Measurements from ENCODE around the gene GRIK4. TPM values are rescaled to one million over a fixed set of nuclear protein-coding genes. Genes with fewer than 3 reads are reported as not detected.
"Not testable (repeated sequence)": the region's sequence is repeated elsewhere in the genome, so short reads cannot be mapped to it uniquely, and the experiment has no call there.

The GRIK4 gene
- total RNA-seq, 2 experiments from 2014 or later = not detected

DNA sequence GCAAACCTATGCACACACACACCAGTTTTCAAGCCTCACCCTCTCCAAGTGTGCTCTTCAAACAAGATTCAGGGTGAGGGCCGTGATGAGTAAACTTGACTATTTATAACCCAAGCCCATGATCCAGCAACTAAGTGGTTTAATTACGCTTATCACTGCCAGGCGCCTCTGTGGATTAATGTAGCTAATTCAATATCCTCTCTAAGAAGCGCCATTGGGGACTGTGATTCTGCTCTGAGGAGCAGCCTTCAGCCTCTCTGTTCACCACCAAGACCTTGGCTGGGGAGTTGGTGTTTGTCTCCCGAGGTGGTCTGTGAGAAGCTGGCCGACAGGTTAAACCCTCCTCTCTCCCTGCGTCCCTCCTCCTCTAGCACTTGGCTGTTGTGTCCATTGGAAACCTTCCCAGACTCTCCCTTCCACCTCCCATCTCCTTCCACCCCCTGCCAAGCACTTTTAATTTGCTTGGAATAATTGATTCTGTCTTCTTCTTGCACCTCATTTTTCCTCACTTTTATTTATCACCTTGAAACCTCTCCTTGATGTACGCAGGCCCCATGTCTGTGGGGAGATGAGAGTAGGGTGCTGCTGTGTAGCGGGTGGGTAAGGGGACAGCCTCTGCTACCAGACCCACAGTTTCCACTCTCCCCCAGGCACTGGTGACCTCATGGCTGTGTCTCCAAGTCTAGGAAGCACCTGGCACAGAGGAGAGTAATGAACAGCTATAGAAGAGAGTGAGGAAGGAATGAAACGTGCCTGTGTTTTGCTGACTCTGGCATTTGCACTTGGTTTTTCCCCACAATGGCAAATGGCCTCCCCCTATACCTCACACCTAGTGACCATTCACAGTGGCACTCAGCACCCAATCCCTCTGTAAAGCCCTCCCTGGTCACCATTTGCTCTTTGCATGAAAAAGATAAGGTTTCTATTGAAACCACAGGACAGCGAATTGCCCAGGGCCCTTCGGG is 236.6 kb downstream of the GRIK4 start:
- Mint-ChIP-seq H3K27me3 (peaks cover 2% of the 10 kb centered on the region), H3K4me3 (no peak overlapping the region), H3K36me3 (no peaks in the 10 kb centered on the region), H3K9me3 (no peaks in the 10 kb centered on the region), H3K4me1 (no peaks in the 10 kb centered on the region), H3K27ac (no peak overlapping the region)
- no peak for ATAC-seq (ENCODE audit: low read depth)
- POLR2A ChIA-PET = no interaction called here
- DNase-seq = no peak

GRCh38 chr11:120749395-120749794 is 237.8 kb downstream of the GRIK4 start:
- H3K36me3 Mint-ChIP-seq = no peaks in the 10 kb centered on the region
- POLR2A ChIA-PET = no interaction called here
- no peak overlapping the region for H3K4me3 Mint-ChIP-seq
- peaks cover 2% of the 10 kb centered on the region for H3K27me3 Mint-ChIP-seq
- DNase-seq (no peak), ATAC-seq (ENCODE audit: low read depth) (no peak)
- no peaks in the 10 kb centered on the region for H3K4me1 Mint-ChIP-seq
- no peaks in the 10 kb centered on the region for H3K9me3 Mint-ChIP-seq
- no peak overlapping the region for H3K27ac Mint-ChIP-seq

DNA sequence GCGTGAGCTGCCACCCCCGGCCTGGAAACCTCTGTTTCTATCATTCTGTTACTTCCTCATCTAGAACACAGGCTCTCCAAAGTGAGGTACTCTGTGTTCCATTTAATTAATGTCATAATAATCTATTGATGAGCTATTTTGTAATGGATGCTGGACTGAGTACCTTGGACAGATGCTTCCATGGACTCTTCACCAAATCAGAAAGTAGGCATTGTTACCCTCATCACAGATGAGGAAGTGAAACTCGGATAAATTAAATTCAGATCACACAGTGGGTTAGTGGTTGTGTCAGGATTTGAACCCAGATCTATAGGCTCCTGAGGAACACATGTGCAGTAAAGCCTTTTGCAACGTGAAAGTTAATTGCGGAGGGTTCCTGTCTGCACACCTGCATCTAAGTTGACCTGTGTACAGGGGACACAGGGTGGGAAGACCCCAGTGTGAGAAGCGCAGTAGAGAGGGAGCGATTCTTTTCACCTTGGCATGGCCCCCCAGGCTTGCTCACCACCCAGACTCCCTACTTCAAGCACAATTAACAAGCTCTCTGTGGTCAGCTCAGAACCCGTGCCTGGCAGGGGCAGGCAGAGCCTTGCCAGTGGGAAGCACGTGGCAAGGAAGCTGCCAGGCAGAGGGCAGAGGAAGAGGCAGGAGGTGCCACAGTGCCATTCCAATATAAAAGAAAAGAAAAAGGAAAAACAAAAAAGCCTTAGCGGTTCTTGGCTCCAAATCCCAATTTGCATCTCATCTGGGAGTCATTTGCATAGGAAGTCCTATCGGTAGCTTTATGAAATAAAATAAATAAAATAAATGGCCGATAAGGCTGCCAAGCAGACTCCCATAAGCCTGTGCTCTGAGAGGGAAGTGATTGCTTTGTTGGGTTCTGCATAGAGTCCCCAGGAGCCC is 239.3 kb downstream of the GRIK4 start:
- ATAC-seq (ENCODE audit: low read depth) = no peak
- Mint-ChIP-seq H3K4me1 (no peaks in the 10 kb centered on the region), H3K36me3 (no peaks in the 10 kb centered on the region), H3K9me3 (no peaks in the 10 kb centered on the region), H3K27me3 (no peaks in the 10 kb centered on the region), H3K4me3 (no peak overlapping the region), H3K27ac (no peak overlapping the region)
- no peak for DNase-seq
- POLR2A ChIA-PET = no interaction called here

- H3K4me3 Mint-ChIP-seq = no peak overlapping the region
- DNase-seq (no peak), ATAC-seq (ENCODE audit: low read depth) (no peak)
- H3K27me3 Mint-ChIP-seq = no peaks in the 10 kb centered on the region
- H3K9me3 Mint-ChIP-seq = no peaks in the 10 kb centered on the region
- no peak overlapping the region for H3K27ac Mint-ChIP-seq
- POLR2A ChIA-PET = no interaction called here
- H3K36me3 Mint-ChIP-seq = no peaks in the 10 kb centered on the region
- H3K4me1 Mint-ChIP-seq = no peaks in the 10 kb centered on the region
Measured at GRCh38 chr11:120751550-120751949, 240.0 kb downstream of the GRIK4 start.

DNA sequence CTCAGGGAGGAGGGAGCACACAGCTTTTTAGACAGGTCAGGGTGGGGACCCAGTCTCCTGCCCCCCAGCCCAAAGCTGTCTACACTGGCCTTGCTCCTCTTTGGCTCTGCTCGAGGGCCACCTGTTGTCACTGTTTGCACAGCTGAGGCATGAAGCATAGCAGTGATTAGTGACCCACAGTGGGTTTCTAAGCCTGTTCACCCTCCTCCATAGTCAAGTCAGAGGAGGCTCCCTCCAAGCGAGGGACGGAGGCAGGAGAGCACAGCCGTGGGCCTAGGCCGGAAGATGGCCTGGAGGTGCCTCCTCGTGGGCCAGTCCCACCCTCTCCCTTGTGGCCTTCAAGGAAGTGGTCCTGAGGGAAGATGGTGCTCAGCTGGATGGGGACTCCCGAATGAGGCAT is 241.1 kb downstream of the GRIK4 start:
- H3K36me3 Mint-ChIP-seq = no peaks in the 10 kb centered on the region
- H3K27me3 Mint-ChIP-seq = no peaks in the 10 kb centered on the region
- no peaks in the 10 kb centered on the region for H3K4me1 Mint-ChIP-seq
- DNase-seq = no peak
- H3K4me3 Mint-ChIP-seq = no peak overlapping the region
- no peaks in the 10 kb centered on the region for H3K9me3 Mint-ChIP-seq
- no peak overlapping the region for H3K27ac Mint-ChIP-seq
- POLR2A ChIA-PET = no interaction called here
- ATAC-seq (ENCODE audit: low read depth) = no peak

- Mint-ChIP-seq H3K9me3 (no peaks in the 10 kb centered on the region), H3K4me1 (no peaks in the 10 kb centered on the region), H3K27ac (no peak overlapping the region), H3K27me3 (peaks cover 7% of the 10 kb centered on the region), H3K4me3 (no peak overlapping the region), H3K36me3 (no peaks in the 10 kb centered on the region)
- DNase-seq (no peak), ATAC-seq (ENCODE audit: low read depth) (no peak)
- POLR2A ChIA-PET = no interaction called here
Measured at GRCh38 chr11:120756931-120757330, 245.4 kb downstream of the GRIK4 start.

DNA sequence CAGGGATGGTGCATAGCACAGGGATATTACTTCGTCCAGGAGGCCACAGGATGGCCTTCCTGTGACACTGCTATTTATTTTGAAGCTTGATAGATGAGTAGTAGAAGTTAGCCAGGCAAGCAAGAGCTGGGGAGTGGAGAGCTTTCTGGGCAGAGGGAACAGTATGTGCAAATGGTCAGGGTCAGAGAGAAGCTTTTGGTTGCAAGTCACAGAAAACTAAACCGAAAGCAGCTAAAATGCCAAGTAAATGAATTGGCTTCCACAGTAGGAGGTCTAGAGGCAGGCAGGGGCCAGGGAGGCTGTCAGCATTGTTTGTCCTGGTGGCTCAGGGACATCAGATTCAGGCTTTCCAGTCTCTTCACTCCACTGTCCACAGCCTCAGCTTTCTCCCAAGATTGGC is 247.5 kb downstream of the GRIK4 start:
- no peak for ATAC-seq (ENCODE audit: low read depth)
- Mint-ChIP-seq H3K36me3 (no peaks in the 10 kb centered on the region), H3K4me1 (no peaks in the 10 kb centered on the region), H3K4me3 (no peak overlapping the region), H3K27me3 (peaks cover 16% of the 10 kb centered on the region), H3K27ac (no peak overlapping the region), H3K9me3 (no peaks in the 10 kb centered on the region)
- DNase-seq = no peak
- POLR2A ChIA-PET = interaction anchor here (0.6 kb wide), 1 partner anchor 10 kb away, joined by 4 read pairs; no protein-coding TSS in a partner anchor

GRCh38 chr11:120765710-120766109 is 254.2 kb downstream of the GRIK4 start:
- POLR2A ChIA-PET; DNase-seq; H3K4me1 Mint-ChIP-seq; H3K27ac Mint-ChIP-seq; ATAC-seq (ENCODE audit: low read depth); H3K36me3 Mint-ChIP-seq; H3K9me3 Mint-ChIP-seq; H3K4me3 Mint-ChIP-seq: not testable (repeated sequence)
- H3K27me3 Mint-ChIP-seq = peaks cover 24% of the 10 kb centered on the region

GRCh38 chr11:120766318-120766717 is 254.8 kb downstream of the GRIK4 start:
- ATAC-seq (ENCODE audit: low read depth) (no peak), DNase-seq (no peak)
- no peak overlapping the region for H3K4me3 Mint-ChIP-seq
- POLR2A ChIA-PET = no interaction called here
- peaks cover 2% of the 10 kb centered on the region for H3K9me3 Mint-ChIP-seq
- no peaks in the 10 kb centered on the region for H3K4me1 Mint-ChIP-seq
- H3K27me3 Mint-ChIP-seq = peaks cover 20% of the 10 kb centered on the region
- no peaks in the 10 kb centered on the region for H3K36me3 Mint-ChIP-seq
- no peak overlapping the region for H3K27ac Mint-ChIP-seq

GRCh38 chr11:120768949-120769348 is 257.4 kb downstream of the GRIK4 start:
- ATAC-seq (ENCODE audit: low read depth) (no peak), DNase-seq (no peak)
- Mint-ChIP-seq H3K27me3 (peaks cover 11% of the 10 kb centered on the region), H3K27ac (no peak overlapping the region), H3K36me3 (no peaks in the 10 kb centered on the region), H3K9me3 (peaks cover 2% of the 10 kb centered on the region), H3K4me3 (no peak overlapping the region), H3K4me1 (no peaks in the 10 kb centered on the region)
- POLR2A ChIA-PET = interaction anchor here (0.6 kb wide), 1 partner anchor 10 kb away, joined by 4 read pairs; no protein-coding TSS in a partner anchor

GRCh38 chr11:120769906-120770305 is 258.4 kb downstream of the GRIK4 start:
- no peak for ATAC-seq (ENCODE audit: low read depth)
- Mint-ChIP-seq H3K4me3 (no peak overlapping the region), H3K27me3 (peaks cover 8% of the 10 kb centered on the region), H3K27ac (no peak overlapping the region), H3K9me3 (peaks cover 2% of the 10 kb centered on the region), H3K36me3 (no peaks in the 10 kb centered on the region), H3K4me1 (no peaks in the 10 kb centered on the region)
- no peak for DNase-seq
- POLR2A ChIA-PET = no interaction called here

GRCh38 chr11:120771551-120772060 is 260.1 kb downstream of the GRIK4 start:
- POLR2A ChIA-PET = no interaction called here
- Mint-ChIP-seq H3K4me3 (no peak overlapping the region), H3K27me3 (peaks cover 8% of the 10 kb centered on the region), H3K4me1 (no peaks in the 10 kb centered on the region), H3K27ac (no peak overlapping the region), H3K36me3 (no peaks in the 10 kb centered on the region), H3K9me3 (peaks cover 1% of the 10 kb centered on the region)
- DNase-seq = no peak
- no peak for ATAC-seq (ENCODE audit: low read depth)

DNA sequence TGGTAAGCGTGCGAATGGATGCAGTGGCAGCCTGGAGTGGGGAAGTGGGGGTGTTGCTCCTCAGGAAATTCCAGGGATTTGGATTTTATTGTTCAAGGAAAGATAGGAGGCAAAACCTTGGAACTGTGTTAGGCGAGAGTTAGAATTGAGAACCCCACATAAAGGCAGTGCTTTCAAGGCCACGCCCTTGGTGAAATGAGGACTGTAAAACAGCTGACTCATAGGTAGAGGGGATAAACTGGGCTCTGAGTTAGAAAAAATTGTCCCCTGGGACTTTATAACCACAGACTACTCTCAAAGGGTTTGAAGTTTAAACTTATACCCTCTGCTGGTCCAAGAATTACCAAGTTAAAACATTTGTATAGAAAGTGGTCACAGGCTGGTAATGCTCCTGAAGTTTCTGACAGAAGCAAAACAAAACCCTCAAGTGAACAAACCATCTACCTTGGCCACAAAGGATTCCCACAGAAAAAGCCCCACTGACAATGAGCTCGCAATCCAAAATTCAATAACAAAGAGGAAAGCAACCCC is 262.0 kb downstream of the GRIK4 start:
- ATAC-seq (ENCODE audit: low read depth) (no peak), DNase-seq (no peak)
- POLR2A ChIA-PET = no interaction called here
- no peak overlapping the region for H3K27ac Mint-ChIP-seq
- H3K36me3 Mint-ChIP-seq = no peaks in the 10 kb centered on the region
- H3K27me3 Mint-ChIP-seq = peaks cover 8% of the 10 kb centered on the region
- H3K9me3 Mint-ChIP-seq = no peaks in the 10 kb centered on the region
- no peaks in the 10 kb centered on the region for H3K4me1 Mint-ChIP-seq
- H3K4me3 Mint-ChIP-seq = no peak overlapping the region

Measured in activated naive CD8-positive, alpha-beta T cell treated with anti-CD3 and anti-CD28 coated beads, Interleukin-2, amount 10 ng/mL, durations not matched to agents 7 days and 5 days (primary cell).